ENCODE measurements around the gene TRIM15.
"Not testable (repeated sequence)": the region's sequence is repeated elsewhere in the genome, so short reads cannot be mapped to it uniquely, and the experiment has no call there.

Gene TRIM15

DNA sequence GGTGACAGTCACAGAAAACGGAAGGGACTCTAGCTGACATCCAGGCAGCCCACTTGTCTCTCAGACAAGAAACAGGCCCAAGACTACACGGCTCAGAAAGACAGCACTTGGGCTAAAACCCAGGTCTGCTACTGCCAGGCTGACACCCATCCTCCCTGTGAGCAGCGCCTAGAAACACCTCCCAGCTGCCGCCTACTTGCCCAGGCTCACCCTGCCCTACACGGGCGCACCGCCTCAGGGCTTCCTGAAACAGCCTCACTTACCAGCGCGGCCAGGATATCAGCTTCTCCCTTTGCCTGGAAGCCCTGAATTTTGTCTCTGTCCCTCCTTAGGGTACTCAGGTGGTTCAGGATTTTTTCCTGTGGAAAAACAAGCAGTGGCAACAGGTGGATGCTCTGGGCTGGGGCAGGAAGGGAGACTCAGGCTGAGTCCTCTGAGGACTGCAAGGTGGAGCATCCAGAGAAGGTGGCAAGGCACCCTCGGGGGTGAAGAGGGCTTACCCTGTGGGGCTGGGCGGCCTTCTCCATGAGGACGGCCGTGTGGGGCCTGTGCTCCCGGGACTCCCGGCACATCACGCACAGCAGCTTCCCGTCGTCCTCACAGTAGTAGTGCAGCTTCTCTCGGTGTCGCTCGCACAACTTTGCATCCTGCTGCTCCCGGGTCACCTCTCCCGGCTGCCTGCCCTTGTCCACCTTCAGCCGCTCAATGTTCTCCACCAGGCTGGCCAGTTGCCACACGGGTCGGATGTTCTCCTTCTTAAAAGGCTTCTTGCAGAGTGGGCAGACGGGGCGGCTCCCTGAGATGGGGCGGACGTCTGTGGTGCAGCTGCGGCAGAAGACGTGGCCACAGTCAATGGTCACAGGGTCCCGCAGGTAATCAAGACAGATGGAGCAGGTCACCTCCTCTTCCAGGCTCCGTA is 35.1 kb downstream of the TRIM15 start:
- no peak for DNase-seq (ENCODE audit: low spot score)

DNA sequence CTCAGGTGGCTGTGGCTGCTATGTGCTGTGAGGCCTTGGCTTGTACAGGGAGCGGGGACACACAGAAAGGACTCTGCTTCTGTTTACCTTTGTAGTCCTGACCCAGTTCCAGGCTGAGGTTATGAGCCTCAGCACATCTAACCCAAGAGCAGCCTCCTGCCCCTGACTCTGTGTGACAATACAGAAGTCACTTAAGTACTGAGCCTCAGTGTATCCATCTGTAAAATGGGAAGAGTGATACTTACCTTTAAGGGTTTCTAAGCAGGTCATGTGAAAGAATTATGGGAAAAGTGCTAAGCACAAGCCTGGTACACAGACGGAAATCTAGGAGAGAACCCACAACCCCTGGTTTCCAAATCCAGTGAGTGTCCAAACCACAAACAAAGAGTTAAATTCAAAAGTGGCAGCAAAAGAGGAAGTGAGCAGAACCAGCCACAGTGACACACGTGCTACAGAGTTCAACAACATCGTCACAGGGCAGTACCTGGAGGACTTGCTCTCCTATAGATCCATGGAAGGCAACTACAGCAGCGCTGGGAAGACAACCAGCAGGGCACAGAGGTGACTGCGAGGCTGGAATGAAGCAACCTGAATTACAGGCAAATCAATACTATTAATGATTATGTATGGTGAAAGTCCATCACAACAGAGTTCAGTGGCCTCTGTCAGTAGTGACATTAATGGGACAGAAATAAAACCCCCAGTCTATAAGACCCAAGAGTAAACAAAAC is 37.4 kb downstream of the TRIM15 start:
- no peak for DNase-seq (ENCODE audit: low spot score)

DNA sequence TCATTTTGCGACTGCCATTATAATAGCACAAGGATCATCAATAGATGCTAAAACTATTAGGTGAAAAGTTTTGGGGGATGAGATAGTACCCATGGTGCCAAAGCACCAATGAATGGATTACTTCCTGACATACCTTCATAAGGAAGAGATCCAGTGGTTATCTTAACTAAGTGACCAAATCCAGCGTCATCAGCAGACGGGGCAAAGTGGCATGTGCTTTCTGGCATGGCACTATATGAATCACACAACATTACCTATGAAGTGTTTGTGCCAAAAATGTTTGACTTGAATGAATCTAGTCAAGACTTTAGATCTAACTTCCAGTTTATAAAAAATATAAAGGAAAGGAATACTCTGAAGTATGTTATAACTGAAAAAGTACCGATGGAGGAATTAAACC is 39.0 kb downstream of the TRIM15 start:
- DNase-seq (ENCODE audit: low spot score): no peak

DNA sequence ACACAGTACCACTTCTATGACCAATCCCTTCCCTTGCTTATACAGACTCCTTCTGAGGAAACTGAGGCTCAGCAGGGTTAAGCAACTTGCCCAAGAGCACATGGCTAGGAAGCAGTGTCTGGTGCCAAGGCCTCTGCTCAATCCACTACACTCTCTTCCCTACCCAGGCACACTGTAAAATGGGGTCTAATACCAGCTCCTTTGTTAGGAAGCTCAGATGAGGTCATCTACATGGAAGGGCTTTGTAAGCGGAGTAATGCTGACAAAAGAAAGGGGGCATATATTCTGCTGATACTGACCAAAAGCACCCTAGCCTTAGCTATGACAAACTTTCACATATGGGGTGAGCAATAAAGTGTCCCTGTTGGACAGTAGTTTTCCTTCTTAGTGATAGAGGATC is 40.8 kb downstream of the TRIM15 start:
- no peak for DNase-seq (ENCODE audit: low spot score)

GRCh38 chr6:30206152-30206551 is 42.8 kb downstream of the TRIM15 start:
- DNase-seq (ENCODE audit: low spot score): no peak

GRCh38 chr6:30206799-30207618 is 43.7 kb downstream of the TRIM15 start:
- no peak for DNase-seq (ENCODE audit: low spot score)

DNA sequence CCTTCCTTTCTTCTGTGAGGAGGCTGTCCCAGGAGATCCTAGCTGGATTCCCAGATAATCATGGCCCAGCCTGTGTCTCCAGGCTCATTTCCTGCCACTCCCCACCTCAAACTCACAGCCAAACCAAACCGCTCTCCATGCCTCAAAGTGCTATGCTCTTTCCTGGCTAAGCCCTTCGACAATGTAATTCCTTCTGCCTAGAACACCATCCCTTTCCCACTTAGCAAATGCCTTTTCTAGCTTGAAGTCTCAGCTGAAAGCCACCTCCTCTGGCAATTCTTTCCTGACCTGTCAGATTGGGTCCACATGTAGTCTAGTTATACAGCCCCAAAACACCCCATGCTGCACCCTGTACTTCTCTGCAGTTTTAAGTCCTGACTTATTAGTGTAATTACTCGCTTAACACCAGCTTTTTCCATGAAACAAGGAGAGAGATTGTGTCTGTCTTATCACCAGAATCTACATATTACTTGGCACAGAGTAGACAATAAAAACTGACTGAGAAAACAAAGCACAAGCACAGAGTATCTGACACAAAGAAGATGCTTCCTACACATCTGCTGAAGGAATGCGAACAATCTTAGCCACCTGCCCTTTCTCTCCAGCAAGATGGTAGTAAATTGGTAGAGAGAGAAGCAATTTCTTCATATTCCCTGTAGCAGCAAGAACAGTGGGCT is 44.4 kb downstream of the TRIM15 start:
- no peak for DNase-seq (ENCODE audit: low spot score)

DNA sequence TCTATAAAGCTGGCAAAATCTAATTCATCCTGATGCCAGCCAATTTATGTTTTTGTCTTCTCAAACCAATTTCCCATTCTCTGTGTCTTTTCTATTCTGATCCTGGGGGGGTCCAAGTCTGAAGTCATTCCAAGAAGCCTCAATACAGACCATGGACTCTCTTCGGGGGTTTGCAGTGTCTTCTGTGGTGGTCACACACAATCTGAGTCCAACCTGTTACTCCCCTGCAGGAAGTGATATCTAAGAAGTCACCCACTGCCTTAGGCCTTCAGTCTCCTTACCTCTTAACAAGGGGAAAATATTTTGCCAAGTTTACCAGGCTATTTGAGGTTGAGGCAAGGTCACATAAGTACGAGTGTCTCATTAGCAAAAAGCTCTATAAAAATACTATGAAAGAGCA is 48.0 kb downstream of the TRIM15 start:
- DNase-seq (ENCODE audit: low spot score): no peak

GRCh38 chr6:30211899-30212298 is 48.6 kb downstream of the TRIM15 start:
- DNase-seq (ENCODE audit: low spot score): no peak

- peak; percentile 97 for DNase-seq (ENCODE audit: low spot score)
Observed at GRCh38 chr6:30212865-30213666, 49.7 kb downstream of the TRIM15 start, which contains the start of gene TRIM26. Gene TRIM26 (minus strand): TSS chr6:30213406. CDS start chr6:30199103, 14,303 bp downstream.

- no peak for DNase-seq (ENCODE audit: low spot score)
Observed at GRCh38 chr6:30213667-30213956, 50.3 kb downstream of the TRIM15 start.

DNA sequence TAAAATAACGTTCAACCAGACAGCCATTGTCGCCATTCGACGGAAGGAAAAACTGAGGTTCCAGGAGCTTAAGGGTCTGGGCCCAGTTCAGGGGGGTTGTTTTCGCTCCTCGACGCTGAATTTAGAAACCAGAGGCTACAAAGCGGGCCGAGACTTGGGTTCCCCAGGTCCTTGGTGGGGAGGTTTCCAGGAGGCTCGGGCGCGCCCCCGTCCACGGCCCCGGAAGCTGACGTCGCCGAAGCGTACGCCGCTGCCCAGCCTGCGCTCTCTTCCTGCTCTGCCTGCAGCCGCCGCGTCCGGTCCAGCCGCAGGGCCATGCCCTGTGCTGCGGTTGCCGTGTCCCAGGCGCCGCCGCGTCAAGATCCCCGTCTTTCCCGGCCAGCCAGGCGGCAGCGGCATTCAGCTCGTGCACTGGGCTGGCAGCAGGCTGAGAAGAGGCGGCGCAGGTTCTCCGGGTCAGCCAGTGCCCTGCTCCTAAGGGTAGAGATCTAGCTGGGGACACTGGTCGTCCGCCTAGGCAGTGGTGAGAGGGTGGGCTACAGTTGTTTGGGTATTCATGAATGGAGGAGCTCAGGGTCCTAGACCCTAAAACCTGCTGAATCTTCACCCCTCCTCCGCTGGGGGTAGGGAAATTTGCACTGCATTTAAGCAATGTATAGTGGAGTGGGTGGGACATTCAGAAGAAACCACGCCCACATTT is 50.8 kb downstream of the TRIM15 start:
- DNase-seq (ENCODE audit: low spot score): peak; percentile 64

DNA sequence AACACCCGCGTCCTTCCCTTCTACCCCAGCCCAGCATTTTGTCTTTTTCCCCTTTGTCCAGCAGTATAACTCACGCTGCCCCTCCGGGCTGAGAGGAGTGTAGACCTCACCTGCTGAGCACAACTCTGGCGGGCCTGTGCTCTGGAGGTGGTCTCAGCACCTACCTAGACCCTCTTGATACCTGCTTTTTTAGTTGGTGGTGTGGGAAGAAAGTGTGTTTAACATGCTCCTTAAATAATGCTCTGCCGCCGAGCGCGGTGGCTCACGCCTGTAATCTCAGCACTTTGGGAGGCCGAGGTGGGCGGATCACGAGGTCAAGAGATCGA is 51.3 kb downstream of the TRIM15 start:
- DNase-seq (ENCODE audit: low spot score): no peak

- no peak for DNase-seq (ENCODE audit: low spot score)
Observed at GRCh38 chr6:30216096-30216495, 52.8 kb downstream of the TRIM15 start.

- DNase-seq (ENCODE audit: low spot score): peak; percentile 64
Observed at GRCh38 chr6:30219244-30219643, 55.9 kb downstream of the TRIM15 start.

DNA sequence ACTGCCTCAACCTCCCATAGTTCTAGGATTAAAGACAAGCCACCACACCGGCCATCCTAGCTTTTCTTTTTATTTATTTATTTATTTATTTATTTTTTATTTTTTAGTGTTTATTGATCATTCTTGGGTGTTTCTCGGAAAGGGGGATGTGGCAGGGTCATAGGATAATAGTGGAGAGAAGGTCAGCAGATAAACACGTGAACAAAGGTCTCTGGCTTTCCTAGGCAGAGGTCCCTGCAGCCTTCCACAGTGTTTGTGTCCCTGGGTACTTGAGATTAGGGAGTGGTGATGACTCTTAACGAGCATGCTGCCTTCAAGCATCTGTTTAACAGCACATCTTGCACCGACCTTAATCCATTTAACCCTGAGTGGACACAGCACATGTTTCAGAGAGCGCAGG is 58.0 kb downstream of the TRIM15 start:
- not testable (repeated sequence) for DNase-seq (ENCODE audit: low spot score)

DNA sequence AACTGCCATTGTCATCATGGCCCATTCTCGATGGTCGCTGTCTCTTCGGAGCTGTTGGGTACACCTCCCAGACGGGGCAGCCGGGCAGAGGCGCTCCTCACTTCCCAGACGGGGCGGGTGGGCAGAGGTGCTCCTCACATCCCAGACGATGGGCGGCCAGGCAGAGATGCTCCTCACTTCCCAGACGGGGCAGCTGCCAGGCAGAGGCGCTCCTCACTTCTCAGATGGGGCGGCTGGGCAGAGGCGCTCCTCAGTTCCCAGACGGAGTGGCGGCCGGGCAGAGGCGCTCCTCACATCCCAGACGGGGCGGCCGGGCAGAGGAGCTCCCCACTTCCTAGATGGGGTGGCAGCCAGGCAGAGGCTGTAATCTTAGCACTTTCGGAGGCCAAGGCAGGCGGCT is 58.6 kb downstream of the TRIM15 start:
- not testable (repeated sequence) for DNase-seq (ENCODE audit: low spot score)
